IMR-90 (cell line): ENCODE measurements around the gene KIF5C. TPM values are rescaled to one million over a fixed set of nuclear protein-coding genes. Genes with fewer than 3 reads are reported as not detected.

ENCODE experiments used
- ATAC-seq: fragments of 200-7000 bp; cut with Tn5 transposase; 2 replicates; pipeline ENCODE4 v1.9.1; 2020; ENCODE audit warnings: low read depth, mild to moderate bottlenecking, moderate library complexity
- BruUV-seq: library from RNA; stranded (reverse); fragments of 400-500 nt; replicated peaks from 2 replicates; lab custom pipeline; 2021; lab: Mats Ljungman, UMichigan
- CTCF ChIA-PET: fragments of 300-600 bp; formaldehyde crosslinking; extraction: SDS; loops from one replicate; lab custom pipeline; 2021; ENCODE audit warnings: antibody characterized with exemption; lab: Yijun Ruan, JAX
- POLR2A ChIA-PET: fragments of 300-600 bp; sonication (Branson Sonifier 250); formaldehyde crosslinking; loops from one replicate; lab custom pipeline; 2022; ENCODE audit warnings: antibody characterized with exemption; ENCODE audit not compliant: unreplicated experiment; lab: Charles Lee
- DNase-seq: peaks from one replicate; pipeline ENCODE4 v3.0.0; 2013
- H2AFZ ChIP-seq: replicated peaks from 2 replicates; pipeline ENCODE3; 2013; ENCODE audit warnings: low read length, mild to moderate bottlenecking; ENCODE audit not compliant: poor library complexity
- H2AK5ac ChIP-seq: 2 replicates; pipeline ENCODE4 v1.6.1; 2013; ENCODE audit warnings: low read depth, low read length, inconsistent platforms
- H2AK9ac ChIP-seq: replicated peaks from 2 replicates; pipeline ENCODE3; 2013; ENCODE audit warnings: mild to moderate bottlenecking, low read depth, low read length, moderate library complexity; ENCODE audit not compliant: poor library complexity
- H2BK120ac ChIP-seq: 2 replicates; pipeline ENCODE4 v1.6.1; 2013; ENCODE audit warnings: low read depth, low read length, inconsistent platforms
- H2BK15ac ChIP-seq: 3 replicates; pipeline ENCODE4 v1.6.1; 2013; ENCODE audit warnings: low read depth, low read length, inconsistent platforms
- H2BK20ac ChIP-seq: 2 replicates; pipeline ENCODE4 v1.6.1; 2013; ENCODE audit warnings: low read depth, mild to moderate bottlenecking, inconsistent platforms, low read length, moderate library complexity
- H2BK5ac ChIP-seq: 2 replicates; pipeline ENCODE4 v1.6.1; 2013; ENCODE audit warnings: mild to moderate bottlenecking, low read depth, low read length, inconsistent platforms; ENCODE audit not compliant: poor library complexity, severe bottlenecking
- H3K14ac ChIP-seq: replicated peaks from 2 replicates; pipeline ENCODE4 v1.6.1; 2013; ENCODE audit warnings: low read depth, low read length, inconsistent platforms
- H3K18ac ChIP-seq: 2 replicates; pipeline ENCODE4 v1.6.1; 2013; ENCODE audit warnings: low read depth, low read length, control low read depth
- H3K23ac ChIP-seq: 2 replicates; pipeline ENCODE4 v1.6.1; 2013; ENCODE audit warnings: low read depth, low read length, inconsistent platforms
- H3K27ac ChIP-seq: 2 replicates; pipeline ENCODE4 v1.5.1; 2013; ENCODE audit warnings: mild to moderate bottlenecking, control low read depth, low read length; ENCODE audit not compliant: insufficient read depth
- H3K27me3 ChIP-seq: 2 replicates; pipeline ENCODE4 v1.6.1; 2013; ENCODE audit warnings: low read length; ENCODE audit not compliant: control insufficient read depth, insufficient read depth
- H3K36me3 ChIP-seq: 2 replicates; pipeline ENCODE4 v1.6.1; 2013; ENCODE audit warnings: low read length, mixed read lengths; ENCODE audit not compliant: control insufficient read depth, insufficient read depth
- H3K4ac ChIP-seq: 2 replicates; pipeline ENCODE4 v1.6.1; 2013; ENCODE audit warnings: low read depth, low read length, inconsistent platforms
- H3K4me1 ChIP-seq: 2 replicates; pipeline ENCODE4 v1.6.1; 2013; ENCODE audit warnings: low read length, mixed read lengths; ENCODE audit not compliant: control insufficient read depth, insufficient read depth
- H3K4me2 ChIP-seq: 2 replicates; pipeline ENCODE4 v1.6.1; 2013; ENCODE audit warnings: low read depth, mild to moderate bottlenecking, control low read depth, low read length, moderate library complexity
- H3K4me3 ChIP-seq: 2 replicates; pipeline ENCODE4 v1.5.1; 2013; ENCODE audit warnings: low read depth, mild to moderate bottlenecking, control low read depth, low read length, moderate library complexity; ENCODE audit not compliant: insufficient read depth
- H3K56ac ChIP-seq: 2 replicates; pipeline ENCODE4 v1.6.1; 2013; ENCODE audit warnings: low read length, inconsistent platforms; ENCODE audit not compliant: insufficient read depth; ENCODE audit errors: extremely low read depth
- H3K79me1 ChIP-seq, 2 experiments: 2 replicates each; pipeline ENCODE4 v1.6.1; 2013; ENCODE audit warnings: low read length in 2 of 2, inconsistent platforms in 1 of 2, low read depth in 1 of 2
- H3K9ac ChIP-seq: 2 replicates; pipeline ENCODE4 v1.6.1; 2013; ENCODE audit warnings: low read depth, low read length, control low read depth
- H3K9me1 ChIP-seq: 2 replicates; pipeline ENCODE4 v1.6.1; 2013; ENCODE audit warnings: low read length, inconsistent platforms; ENCODE audit not compliant: insufficient read depth
- H3K9me3 ChIP-seq: 2 replicates; pipeline ENCODE4 v1.6.1; 2013; ENCODE audit warnings: low read length; ENCODE audit not compliant: control insufficient read depth, insufficient read depth
- H4K20me1 ChIP-seq: 2 replicates; pipeline ENCODE4 v1.6.1; 2013; ENCODE audit warnings: low read length, inconsistent platforms; ENCODE audit not compliant: insufficient read depth
- H4K5ac ChIP-seq: 2 replicates; pipeline ENCODE4 v1.6.1; 2013; ENCODE audit warnings: mild to moderate bottlenecking, low read depth, low read length, control low read depth
- H4K8ac ChIP-seq, 2 experiments: 2 replicates each; pipeline ENCODE4 v1.6.1; 2013; ENCODE audit warnings: low read depth in 2 of 2, low read length in 2 of 2, control low read depth in 1 of 2, inconsistent platforms in 1 of 2
- H4K91ac ChIP-seq: 2 replicates; pipeline ENCODE4 v1.6.1; 2013; ENCODE audit warnings: low read depth, low read length, inconsistent platforms; ENCODE audit not compliant: insufficient read depth
- BHLHE40 ChIP-seq: fragments of 150-350 bp; IDR thresholded peaks from 2 replicates; pipeline ENCODE4 v1.6.1; 2016; ENCODE audit warnings: mild to moderate bottlenecking, low read depth, low read length
- CEBPB ChIP-seq: IDR thresholded peaks from 2 replicates; pipeline ENCODE4 v1.6.1; 2012; ENCODE audit warnings: low read depth, low read length, improper control_type of control experiment
- CHD1 ChIP-seq: IDR thresholded peaks from 2 replicates; pipeline ENCODE4 v1.6.1; 2012; ENCODE audit warnings: low read depth, low read length, improper control_type of control experiment
- FOS ChIP-seq: fragments of 150-350 bp; IDR thresholded peaks from 2 replicates; pipeline ENCODE4 v1.6.1; 2016; ENCODE audit warnings: low read depth, low read length
- MAFK ChIP-seq: IDR thresholded peaks from 2 replicates; pipeline ENCODE4 v1.6.1; 2012; ENCODE audit warnings: low read depth, low read length, improper control_type of control experiment
- MAZ ChIP-seq: IDR thresholded peaks from 2 replicates; pipeline ENCODE4 v1.6.1; 2012; ENCODE audit warnings: low read depth, mild to moderate bottlenecking, low read length, improper control_type of control experiment, moderate library complexity, borderline replicate concordance
- MXI1 ChIP-seq: IDR thresholded peaks from 2 replicates; pipeline ENCODE4 v1.6.1; 2012; ENCODE audit warnings: low read depth, mild to moderate bottlenecking, low read length, moderate library complexity, borderline replicate concordance
- NFE2L2 ChIP-seq: fragments of 150-350 bp; IDR thresholded peaks from 2 replicates; pipeline ENCODE4 v1.6.1; 2016; ENCODE audit warnings: low read depth, mild to moderate bottlenecking, low read length
- POLR2A ChIP-seq: IDR thresholded peaks from 2 replicates; pipeline ENCODE4 v1.6.1; 2012; ENCODE audit warnings: mild to moderate bottlenecking, low read depth, low read length
- RAD21 ChIP-seq: IDR thresholded peaks from 2 replicates; pipeline ENCODE4 v1.6.1; 2012; ENCODE audit warnings: low read length, improper control_type of control experiment
- RCOR1 ChIP-seq: IDR thresholded peaks from 2 replicates; pipeline ENCODE4 v1.6.1; 2012; ENCODE audit warnings: mild to moderate bottlenecking, low read length, improper control_type of control experiment; ENCODE audit not compliant: insufficient replicate concordance
- RFX5 ChIP-seq: IDR thresholded peaks from 2 replicates; pipeline ENCODE4 v1.8.0; 2012; ENCODE audit warnings: low read depth, mild to moderate bottlenecking, low read length, moderate library complexity
- SMC3 ChIP-seq: fragments of 150-350 bp; IDR thresholded peaks from 2 replicates; pipeline ENCODE4 v1.6.1; 2016; ENCODE audit warnings: low read depth, mild to moderate bottlenecking, antibody characterized with exemption, low read length, moderate library complexity
- WGBS, 2 experiments: methylation state at CpG; one replicate each; pipeline versions ENCODE4 v1.1.5 to v1.1.7; 2013; ENCODE audit warnings: missing lambda C conversion rate in 2 of 2; ENCODE audit not compliant: insufficient read length in 1 of 2; ENCODE audit errors: extremely low coverage in 2 of 2; 5-methylcytosine and 5-hydroxymethylcytosine counted together
- dilution Hi-C: fragments of 300-500 bp; cut with HindIII; formaldehyde crosslinking; loops from one replicate; pipeline ENCODE4 v1.14.3; 2018; ENCODE audit warnings: low sequenced_read_pairs; ENCODE audit not compliant: unreplicated experiment
- in situ Hi-C: fragments of 300-500 bp; cut with MboI; formaldehyde crosslinking; loops from 3 replicates; pipeline ENCODE4 v1.14.3; 2019; ENCODE audit warnings: low sequenced_read_pairs, inconsistent platforms, mixed read lengths
- intact Hi-C: fragments of 100-400 bp; cut with micrococcal nuclease; formaldehyde crosslinking; loops from 2 replicates; pipeline ENCODE4 v1.10.0; 2022
- polyA plus RNA-seq, 3 experiments: library from polyadenylated mRNA; depleted of rRNA; stranded (reverse); fragments of >200 nt; gene quantifications; 2 replicates each; pipeline ENCODE4 v1.2.3, GENCODE V29; 2012; ENCODE audit warnings: low replicate concordance in 1 of 3
- total RNA-seq: library from RNA; depleted of rRNA; stranded (reverse); fragments of >200 nt; gene quantifications from 2 replicates; pipeline ENCODE4 v1.2.3, GENCODE V29; 2012
- TF ChIP-seq, protein P1 (sequence below): conservative IDR thresholded peaks from 2 replicates; pipeline ENCODE4 v1.5.1; 2012; ENCODE audit warnings: mild to moderate bottlenecking, low read depth, low read length, improper control_type of control experiment
- TF ChIP-seq, protein P2 (sequence below): fragments of 150-350 bp; IDR thresholded peaks from 2 replicates; pipeline ENCODE4 v1.6.1; 2017; ENCODE audit warnings: mild to moderate bottlenecking, antibody characterized with exemption, low read length, low read depth
- TF ChIP-seq, protein P3 (sequence below): fragments of 150-350 bp; IDR thresholded peaks from 2 replicates; pipeline ENCODE4 v1.6.1; 2016; ENCODE audit warnings: low read depth, mild to moderate bottlenecking, low read length, moderate library complexity, borderline replicate concordance

The KIF5C gene
- total and polyA plus RNA-seq, 2 of the 4 experiments (the other 2 are of a cell fraction): 0.10 to 0.18 TPM

DNA sequence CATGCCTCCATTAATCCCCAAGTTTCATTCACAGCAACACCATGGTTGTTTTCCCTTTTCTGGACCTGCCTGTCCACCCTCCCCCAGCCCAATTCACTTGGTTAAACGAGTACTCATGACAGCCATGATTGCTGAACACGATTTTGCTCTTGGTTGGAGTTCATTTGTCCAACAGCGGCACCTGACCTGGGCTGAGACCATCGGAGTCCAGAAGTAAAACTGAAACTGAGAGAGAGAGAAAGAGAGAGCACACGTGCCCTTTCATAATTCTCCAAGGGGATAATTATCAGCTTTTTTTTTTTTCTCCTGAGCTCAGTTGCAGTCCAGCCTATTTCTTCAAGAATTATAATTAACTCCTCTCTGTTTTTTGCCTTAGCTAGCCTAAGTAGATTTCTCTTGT is 13.7 kb upstream of the KIF5C start:
- Histone ChIP-seq H3K4me1 (no peaks in the 10 kb centered on the region), H3K4me3 (no peak overlapping the region), H3K18ac (no peak overlapping the region), H4K91ac (no peak overlapping the region), H3K4ac (no peak overlapping the region), H3K23ac (no peak overlapping the region), H2AK9ac (no peak overlapping the region), H4K5ac (no peak overlapping the region), H2BK120ac (no peak overlapping the region), H3K56ac (no peak overlapping the region), H2BK20ac (no peak overlapping the region), H3K36me3 (no peaks in the 10 kb centered on the region), H3K9me1 (no peaks in the 10 kb centered on the region), H3K27ac (no peak overlapping the region), H2AK5ac (no peak overlapping the region), H3K9ac (no peak overlapping the region), H3K14ac (no peak overlapping the region), H3K79me1 (no peaks in the 10 kb centered on the region), H2BK5ac (no peak overlapping the region), H3K27me3 (no peaks in the 10 kb centered on the region), H4K20me1 (no peaks in the 10 kb centered on the region), H2BK15ac (no peak overlapping the region), H3K9me3 (no peaks in the 10 kb centered on the region), H4K8ac (no peak overlapping the region), H2AFZ (no peak overlapping the region), H3K4me2 (no peak overlapping the region)
- ATAC-seq (no peak), DNase-seq (no peak)
- intact Hi-C loops (no loop called here), dilution Hi-C loops (no loop called here), in situ Hi-C loops (no loop called here)
- POLR2A ChIA-PET: no interaction called here
- no CpG with 5 or more reads among the region's 5 CpGs for WGBS, 2 experiments
- no peak for TF ChIP-seq RAD21
- TF ChIP-seq, protein P1, sequence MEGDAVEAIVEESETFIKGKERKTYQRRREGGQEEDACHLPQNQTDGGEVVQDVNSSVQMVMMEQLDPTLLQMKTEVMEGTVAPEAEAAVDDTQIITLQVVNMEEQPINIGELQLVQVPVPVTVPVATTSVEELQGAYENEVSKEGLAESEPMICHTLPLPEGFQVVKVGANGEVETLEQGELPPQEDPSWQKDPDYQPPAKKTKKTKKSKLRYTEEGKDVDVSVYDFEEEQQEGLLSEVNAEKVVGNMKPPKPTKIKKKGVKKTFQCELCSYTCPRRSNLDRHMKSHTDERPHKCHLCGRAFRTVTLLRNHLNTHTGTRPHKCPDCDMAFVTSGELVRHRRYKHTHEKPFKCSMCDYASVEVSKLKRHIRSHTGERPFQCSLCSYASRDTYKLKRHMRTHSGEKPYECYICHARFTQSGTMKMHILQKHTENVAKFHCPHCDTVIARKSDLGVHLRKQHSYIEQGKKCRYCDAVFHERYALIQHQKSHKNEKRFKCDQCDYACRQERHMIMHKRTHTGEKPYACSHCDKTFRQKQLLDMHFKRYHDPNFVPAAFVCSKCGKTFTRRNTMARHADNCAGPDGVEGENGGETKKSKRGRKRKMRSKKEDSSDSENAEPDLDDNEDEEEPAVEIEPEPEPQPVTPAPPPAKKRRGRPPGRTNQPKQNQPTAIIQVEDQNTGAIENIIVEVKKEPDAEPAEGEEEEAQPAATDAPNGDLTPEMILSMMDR: no peak
- TF ChIP-seq POLR2A: no peak
- TF ChIP-seq, protein P2, sequence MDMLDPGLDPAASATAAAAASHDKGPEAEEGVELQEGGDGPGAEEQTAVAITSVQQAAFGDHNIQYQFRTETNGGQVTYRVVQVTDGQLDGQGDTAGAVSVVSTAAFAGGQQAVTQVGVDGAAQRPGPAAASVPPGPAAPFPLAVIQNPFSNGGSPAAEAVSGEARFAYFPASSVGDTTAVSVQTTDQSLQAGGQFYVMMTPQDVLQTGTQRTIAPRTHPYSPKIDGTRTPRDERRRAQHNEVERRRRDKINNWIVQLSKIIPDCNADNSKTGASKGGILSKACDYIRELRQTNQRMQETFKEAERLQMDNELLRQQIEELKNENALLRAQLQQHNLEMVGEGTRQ: no peak
- no peak for TF ChIP-seq SMC3
- no peak for TF ChIP-seq FOS
- no peak for TF ChIP-seq MAFK
- TF ChIP-seq MXI1: no peak
- no peak for TF ChIP-seq BHLHE40
- TF ChIP-seq NFE2L2: no peak
- no peak for TF ChIP-seq MAZ
- TF ChIP-seq CEBPB: no peak
- no peak for TF ChIP-seq RFX5
- TF ChIP-seq CHD1: no peak
- TF ChIP-seq, protein P3, sequence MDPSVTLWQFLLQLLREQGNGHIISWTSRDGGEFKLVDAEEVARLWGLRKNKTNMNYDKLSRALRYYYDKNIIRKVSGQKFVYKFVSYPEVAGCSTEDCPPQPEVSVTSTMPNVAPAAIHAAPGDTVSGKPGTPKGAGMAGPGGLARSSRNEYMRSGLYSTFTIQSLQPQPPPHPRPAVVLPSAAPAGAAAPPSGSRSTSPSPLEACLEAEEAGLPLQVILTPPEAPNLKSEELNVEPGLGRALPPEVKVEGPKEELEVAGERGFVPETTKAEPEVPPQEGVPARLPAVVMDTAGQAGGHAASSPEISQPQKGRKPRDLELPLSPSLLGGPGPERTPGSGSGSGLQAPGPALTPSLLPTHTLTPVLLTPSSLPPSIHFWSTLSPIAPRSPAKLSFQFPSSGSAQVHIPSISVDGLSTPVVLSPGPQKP: no peak
- no peak for TF ChIP-seq RCOR1
- no TSS peak for BruUV-seq
- CTCF ChIA-PET: interaction anchor here (0.6 kb wide), 1 partner anchor 37 kb away, joined by 4 read pairs; no protein-coding TSS in a partner anchor
